ENCODE results near the gene PRKCE.
"Not testable (repeated sequence)": the region's sequence is repeated elsewhere in the genome, so short reads cannot be mapped to it uniquely, and the experiment has no call there.

Gene PRKCE

DNA sequence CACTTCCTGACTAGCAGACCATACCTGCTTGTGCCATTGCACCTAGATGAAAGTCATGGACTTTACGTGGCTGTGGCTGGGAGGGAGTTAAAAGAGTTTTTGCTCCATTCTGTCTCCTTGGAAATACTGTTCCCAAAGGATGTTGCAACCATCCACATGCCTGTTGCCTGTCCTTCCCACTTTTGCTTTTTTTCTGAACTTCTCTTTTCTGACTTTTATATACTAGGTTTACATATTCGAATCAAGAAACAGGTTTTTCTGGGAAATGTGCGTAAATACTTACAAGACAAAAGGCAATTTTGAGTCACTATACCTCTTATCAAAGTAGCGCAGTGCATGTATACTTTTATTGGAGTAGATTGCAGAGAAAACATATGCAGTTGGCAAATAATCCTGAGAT lies 244.8 kb downstream of the PRKCE start:
- DNase-seq, result no peak

DNA sequence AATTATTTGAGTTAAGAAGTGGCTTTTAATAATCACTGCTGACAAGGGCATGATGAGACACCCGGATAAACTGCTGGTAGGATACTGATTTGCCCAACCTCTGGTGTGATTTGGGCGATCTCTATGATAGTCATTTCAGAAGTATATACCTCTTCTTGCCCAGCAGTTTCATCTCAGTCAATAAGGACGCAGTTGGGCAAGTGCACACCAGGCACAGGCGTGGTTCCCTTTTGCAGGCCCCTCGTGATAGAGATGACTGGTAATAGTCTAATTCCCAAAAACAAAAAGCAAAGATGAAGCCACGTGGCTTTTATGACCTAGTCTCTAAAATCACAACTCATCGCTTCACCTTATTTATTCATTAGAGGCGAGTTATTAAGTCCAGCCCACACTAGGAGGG lies 246.4 kb downstream of the PRKCE start:
- no peak for DNase-seq

DNA sequence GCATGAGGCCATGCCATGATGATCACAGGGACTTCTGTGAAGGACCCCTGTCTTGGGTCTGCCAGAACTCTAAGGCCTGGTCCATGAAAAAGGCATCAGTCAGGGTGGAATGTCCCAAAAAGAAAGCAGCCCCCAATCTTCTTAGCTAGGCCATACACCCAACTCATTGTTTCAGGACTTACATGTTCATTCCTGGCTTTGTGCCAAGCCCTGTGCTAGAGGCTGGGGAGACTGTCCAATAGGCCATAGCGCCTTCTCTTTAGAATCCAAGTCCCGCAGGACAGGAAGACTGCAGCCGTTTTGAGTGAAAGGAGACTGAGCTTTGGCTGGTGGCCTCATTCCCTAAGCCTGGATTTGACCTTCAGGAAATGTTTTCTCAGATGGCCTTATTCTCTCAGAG lies 247.3 kb downstream of the PRKCE start:
- no peak for DNase-seq

DNA sequence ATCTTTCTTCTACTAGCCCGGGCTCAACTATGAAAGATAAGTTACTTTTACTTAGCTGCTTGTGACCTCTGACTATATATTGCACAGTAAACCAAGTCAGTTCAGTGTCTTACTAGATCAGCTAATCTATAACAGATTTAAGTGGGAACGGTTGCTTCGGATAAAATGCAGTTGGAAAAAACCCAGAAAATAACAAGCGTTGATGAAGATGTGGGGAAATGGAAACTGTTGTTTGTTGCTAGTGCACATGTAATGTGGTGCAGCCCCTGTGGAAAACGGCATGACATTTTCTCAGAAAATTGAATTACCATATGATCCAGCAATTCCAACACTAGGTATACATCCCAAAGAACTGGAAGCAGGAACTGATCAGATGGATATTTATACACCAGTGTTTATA lies 248.5 kb downstream of the PRKCE start:
- DNase-seq, result no peak

DNA sequence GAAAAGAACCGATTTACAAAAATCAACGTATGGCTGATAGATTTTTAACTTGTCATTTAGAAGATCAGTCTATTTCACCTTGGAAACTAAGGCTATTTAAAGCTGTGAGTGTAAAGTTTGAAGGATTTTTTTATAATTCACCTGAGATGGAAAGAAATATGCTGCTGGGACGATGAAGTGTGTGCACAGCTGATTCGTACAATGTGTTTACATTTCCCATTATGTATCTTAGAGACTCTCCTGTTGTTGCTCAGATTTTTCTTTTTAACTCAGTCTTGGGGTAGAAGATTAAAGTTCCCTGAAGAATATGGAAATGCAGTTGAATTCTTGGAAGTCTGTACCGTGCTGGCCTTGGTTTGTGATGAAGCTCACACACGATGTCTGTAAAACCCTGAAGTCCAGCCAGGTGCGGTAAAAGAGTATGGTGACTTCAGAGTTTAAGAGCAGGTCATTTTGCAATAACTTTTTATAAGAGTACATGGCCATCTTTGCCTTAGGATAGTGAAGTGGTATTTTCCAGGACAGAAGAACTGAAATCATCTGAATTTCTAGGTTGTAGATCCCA lies 250.1 kb downstream of the PRKCE start:
- DNase-seq, result no peak

DNA sequence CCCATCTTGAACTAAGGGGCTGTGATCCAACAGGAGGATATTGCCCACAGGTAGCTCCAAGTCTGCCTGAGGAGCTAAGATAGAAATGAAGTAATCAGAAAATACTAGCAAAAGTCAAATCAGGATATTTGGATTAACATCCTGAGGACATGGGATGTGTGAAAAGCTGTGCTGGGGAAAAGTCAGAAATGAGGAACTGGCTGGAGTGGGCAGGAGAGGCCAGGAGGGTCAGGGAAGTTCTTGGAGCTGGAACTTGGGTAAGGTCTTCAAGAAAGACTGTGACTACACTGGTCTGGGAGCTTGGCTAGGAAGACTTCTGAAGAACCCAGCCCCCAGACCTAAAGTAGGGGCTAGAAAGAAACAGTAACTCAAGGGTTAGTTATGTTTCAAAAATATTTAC lies 250.9 kb downstream of the PRKCE start:
- DNase-seq, result no peak

DNA sequence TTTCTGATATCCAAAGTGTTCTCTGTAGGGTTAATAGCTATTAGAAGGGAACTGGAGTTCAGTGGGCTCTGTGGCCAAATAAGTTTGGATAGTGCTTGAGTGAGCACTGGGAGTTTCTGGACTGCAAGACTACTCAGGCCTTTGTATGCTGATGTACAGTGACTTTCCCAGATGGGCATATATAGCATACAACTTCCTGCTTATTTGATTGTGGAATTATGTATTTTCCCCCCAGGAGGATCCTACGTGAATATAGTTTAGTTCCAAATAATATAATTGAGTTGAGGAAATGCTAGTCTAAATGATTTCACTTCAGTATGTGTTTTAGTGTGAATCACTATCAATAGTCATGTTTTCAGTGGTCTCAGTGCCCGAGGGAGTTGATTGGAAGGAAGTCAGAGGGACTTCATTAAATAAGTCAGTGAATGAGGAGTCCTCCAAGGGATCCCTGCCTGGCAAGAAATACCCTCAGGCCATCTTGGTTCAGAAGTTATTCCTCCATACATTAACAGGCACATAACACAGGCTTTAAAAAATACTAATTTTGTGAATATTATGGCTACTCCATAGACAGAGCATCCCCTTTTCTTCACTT lies 251.4 kb downstream of the PRKCE start:
- DNase-seq, result no peak

DNA sequence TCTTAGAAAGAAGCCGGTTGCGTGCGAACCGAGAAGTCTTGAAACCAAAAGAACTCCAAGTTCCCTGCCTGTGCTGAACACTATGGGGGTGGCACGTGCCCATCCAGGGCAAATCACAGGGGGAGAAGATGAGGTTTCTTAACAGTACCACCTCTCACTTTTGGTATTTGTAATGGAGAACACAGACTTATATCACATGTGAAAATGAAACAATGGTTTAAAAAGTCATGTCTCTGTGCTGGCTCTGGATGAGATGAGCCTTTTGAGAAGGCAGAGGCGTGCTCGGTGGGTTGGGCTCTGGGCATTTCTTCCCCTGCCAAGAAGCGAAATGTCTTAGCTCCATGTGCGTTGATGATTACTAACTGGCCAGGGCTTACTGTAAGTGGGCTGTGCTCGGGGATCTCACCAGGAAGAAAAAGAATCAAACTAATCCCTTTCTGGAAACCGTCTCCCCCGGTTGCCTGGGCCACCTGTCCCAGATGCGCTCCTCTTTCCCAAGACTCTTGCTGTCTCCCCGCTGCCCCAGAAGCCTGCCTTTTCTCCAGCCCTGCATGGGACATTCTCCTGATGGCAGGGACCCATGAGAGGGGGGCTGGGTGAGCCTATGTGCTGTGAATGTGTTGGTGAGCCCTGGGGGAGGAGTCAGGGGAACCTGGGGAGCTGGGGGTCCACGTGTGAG lies 252.9 kb downstream of the PRKCE start:
- no peak for DNase-seq

DNA sequence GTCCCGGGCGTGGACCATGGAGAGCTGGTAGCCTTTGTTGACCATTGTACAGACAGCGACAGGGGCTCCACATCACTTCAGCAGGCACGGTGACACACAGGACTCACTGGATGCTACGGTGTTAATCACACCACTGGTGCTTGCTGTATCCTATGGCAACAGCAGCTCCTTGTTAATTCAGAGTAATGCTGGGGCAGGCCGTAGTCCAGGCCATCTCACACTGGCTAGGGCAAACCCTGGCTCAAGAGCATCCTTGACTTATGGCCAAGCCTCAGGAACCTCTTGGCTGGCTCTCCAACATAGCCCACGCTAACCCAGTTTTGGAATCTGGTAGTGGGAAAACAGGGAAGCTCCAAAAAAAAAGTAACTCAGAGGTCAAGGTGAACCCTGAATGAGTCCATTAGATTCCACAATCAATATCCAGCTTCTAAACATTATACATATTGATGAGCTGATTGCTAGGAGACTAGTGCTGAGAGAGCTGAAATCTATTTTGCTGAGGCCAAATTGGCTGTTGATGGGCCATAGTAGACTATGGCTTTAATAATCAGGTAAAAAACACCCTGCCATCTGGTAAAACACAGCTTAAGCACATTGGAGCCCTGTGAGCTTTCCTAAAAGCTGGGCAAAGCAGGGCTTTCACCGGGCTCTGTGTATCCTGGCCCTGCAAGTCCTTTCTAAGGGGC lies 253.6 kb downstream of the PRKCE start:
- DNase-seq, result no peak

DNA sequence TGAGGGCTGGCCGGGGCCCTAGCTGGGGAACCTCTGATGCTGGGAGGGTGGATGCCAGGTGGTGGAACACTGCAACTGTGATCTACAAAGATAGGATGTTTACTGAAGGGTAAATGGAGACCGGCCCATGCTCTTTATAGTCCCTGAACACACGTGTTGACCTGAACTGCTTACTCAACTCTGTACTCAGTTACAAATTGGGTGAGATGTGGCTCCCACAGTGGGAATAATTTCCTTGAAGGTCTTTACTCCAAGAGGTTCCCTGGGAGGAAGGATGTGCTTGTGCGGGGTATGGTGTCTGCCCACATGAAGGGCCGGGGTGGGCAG lies 254.1 kb downstream of the PRKCE start:
- DNase-seq, result no peak

DNA sequence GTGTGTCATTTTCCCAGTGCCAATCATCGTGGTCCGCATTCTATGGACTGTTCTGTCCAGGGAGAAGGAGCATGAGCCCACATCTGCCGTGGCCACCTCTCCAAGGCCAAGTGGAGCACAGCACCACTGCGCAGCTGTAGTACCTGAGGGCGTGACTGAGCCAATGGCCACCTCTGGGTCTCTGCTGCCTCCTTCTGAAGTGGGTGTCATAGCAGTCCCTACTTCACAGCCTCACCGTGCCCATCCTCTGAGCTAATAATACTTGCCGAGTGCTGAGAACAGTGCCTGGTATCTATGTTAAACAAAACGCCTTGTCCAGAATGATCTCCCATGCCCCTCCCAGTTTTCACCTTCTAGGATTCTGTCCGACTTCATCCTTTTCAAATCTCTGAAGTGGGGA lies 256.1 kb downstream of the PRKCE start:
- no peak for DNase-seq

DNA sequence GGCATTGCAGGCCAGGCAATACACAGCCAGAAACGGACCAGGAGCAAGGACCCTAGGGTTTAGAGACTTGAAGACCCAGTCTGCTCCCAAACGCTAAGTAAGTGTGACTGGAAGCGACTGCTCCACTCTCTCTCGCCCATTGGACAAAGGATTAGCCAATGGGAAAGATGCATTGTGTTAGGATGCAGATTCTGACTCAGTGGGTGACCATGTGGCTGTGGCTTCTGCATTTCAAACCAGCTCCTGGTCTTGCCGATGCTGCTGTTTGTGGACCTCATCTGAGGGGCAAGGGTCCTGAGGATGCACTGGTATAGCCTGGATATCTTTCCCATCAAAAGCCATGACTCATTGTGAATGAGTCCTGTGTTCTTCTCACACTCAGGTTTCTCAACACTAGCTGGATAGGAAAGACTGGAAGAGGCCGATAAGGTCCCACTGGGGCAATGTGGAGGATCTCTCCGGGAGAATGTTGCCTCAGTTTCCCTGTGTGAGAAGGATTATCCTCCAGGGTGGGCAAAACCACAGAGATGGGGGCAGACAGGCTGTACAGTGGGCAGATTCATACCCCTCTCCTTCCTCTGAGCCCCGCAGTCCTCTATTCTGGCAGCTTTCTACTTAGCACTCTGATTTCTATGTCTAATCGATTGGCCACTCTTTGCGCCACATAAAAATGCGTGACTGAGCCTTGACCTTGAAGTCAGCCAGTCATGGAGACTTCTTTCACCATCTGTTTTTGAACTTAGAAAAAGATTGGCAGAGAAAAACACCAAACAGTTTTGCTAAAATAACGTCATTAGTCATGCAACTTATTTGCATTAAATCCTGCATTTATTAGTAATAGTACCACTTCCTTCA lies 257.1 kb downstream of the PRKCE start:
- no peak for DNase-seq

DNA sequence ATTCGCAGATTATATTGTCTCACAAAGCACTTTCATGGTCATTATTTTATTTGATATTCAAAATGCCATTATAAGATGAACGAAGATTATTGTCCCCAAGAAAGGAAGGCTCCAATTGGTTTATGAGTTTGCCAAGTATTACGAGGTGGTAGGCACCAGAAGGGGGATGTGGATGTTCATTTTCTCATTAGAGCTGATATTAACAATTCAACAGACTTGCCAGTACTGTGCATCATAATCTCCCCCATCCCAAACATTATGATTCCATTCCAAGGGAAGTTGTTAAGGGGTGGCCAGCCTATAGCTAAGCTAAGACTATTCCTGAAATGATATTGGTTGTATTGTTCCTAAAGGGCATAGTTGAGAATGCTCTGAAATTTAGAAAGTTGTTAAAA lies 257.7 kb downstream of the PRKCE start:
- DNase-seq, result no peak

DNA sequence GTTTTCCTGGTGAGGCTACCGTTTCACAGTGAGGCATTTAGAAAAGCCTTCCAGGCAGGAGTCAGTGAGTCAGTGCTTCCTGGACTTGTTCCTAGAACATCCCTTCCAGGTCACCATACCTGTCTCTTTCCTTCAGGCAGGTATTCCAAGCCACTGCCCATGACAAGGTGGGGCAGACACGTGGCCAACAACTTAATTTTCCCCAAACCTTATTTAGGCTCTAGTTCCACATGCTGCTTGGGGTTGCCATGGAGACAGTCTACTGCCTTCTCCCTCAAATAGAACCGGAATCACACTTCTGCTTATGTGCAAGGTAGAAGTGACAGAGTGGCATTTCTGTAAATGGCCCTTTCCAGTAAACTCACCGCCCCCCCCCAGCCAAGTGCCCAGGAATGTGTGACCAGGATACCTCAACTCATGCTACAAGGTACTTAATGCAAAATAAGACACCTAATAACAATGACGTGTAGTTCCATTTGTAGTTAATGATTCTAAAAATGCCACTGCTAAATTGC lies 258.3 kb downstream of the PRKCE start:
- no peak for DNase-seq

DNA sequence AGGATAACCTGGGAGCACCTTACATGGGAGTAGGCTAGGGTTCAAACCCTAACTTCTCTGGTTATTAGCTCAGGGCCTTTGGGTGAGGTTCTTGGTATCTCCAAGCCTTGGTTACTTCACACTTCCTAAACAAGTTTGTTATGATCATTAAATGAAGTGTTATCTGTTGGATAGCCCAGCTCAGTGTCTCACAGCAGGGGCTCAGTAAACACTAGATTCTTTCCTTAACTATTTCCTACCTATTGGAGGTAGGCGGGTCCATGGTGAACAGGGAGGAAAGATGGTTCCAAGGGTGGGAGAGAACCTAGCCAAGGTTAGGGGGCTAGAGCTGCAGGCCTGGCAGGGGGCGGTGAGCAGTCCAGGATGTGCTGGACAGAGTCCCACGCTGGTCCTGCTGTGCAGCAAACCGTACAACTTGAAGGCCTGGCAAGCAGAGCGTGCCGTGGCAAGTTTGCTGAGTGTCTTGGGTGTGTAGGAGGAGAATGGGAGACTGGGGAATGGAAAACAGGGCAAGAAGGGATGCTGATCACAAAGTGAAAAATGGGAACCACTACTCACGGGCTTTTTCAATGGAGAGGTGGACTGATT lies 259.1 kb downstream of the PRKCE start:
- DNase-seq, result no peak

DNA sequence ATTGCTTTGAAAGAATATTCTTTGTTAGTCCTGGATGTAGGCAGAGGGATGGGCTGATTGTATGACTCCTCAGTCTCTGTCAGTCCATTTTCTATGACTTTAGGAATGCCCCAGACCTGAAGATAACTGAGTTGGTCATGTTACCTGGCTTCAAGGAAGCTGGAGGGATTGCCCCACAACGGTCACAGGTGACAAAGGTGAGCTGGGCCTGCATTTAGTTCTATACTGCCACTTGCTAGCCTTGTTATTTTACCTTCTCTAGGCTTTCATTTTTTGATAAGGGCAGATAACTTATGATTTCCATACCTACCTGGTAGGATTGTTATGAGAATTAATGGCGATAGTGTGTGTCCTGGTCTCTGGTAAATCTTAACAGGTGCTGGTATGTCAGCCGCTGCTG lies 260.1 kb downstream of the PRKCE start:
- no peak for DNase-seq

DNA sequence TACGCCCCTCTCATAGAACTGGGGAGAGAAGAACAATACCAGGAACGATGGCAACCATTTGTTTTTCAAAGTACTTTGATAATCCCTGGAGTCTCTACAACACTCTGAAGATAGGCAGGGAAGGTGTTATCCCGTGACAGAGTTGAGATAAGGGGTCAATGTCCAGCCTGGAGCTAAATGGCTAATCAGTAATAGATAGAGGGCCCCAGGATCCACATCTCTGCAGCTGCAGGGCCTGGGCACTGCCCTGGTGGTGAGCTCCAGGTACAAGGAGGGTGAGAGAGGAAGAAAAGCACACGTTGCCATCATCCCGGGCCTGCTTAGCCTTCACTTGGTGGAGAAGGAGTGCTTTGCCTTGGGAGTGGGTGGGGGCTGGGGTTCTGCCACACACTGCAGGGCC lies 260.6 kb downstream of the PRKCE start:
- DNase-seq, result no peak

DNA sequence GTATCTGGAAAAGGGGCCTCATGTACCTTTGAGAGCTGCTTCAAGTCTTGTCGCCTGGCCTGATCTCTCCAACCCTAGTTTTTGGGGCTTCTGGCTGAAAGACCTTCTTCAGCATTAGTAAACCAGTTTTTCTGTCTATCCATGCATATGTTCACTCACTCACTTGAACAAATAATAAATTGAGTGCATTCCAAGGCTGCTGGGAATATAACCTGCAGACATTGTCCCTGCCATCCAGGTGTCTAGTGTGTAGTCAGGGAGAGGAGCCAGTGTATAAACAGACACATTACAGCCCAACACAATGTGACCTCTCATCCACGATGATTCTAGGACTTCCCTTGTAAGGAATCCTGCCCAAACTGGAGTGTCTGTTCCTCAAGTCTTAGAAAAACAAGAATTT lies 262.1 kb downstream of the PRKCE start:
- no peak for DNase-seq

DNA sequence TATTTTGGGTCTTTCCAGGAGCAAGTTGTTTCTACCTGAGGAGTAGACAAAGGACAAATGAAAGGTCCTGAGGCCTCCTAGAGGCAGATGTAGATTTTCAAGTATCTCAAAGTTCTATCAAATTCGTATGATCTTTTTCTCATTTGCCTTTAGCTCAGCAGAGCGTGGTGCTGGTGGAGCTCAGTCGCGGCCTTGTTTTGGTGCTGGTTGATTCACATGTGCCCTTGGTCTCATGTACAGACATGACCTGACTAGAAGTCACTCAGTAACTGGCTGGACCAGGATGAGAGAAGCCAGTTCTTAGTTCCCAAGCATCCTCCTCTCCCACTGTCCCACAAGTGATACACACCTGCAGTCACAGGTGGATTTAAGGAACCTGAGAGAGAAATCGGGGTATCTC lies 264.0 kb downstream of the PRKCE start:
- DNase-seq, result no peak

DNA sequence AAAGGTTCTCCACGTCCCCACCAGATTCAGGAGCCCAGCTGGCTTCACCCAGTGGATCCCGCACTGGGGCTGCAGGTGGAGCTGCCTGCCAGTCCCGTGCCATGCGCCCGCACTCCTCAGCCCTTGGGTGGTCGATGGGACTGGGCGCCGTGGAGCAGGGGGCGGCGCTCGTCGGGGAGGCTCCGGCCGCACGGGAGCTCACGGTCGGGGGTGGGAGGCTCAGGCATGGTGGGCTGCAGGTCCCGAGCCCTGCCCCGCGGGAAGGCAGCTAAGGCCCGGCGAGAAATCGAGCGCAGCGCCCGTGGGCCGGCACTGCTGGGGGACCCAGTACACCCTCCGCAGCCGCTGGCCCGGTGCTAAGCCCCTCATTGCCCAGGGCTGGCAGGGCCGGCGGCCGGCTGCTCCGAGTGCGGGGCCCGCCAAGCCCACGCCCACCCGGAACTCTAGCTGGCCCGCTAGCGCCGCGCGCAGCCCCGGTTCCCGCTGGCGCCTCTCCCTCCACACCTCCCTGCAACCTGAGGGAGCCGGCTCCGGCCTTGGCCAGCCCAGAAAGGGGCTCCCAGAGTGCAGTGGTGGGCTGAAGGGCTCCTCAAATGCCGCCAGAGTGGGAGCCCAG lies 266.2 kb downstream of the PRKCE start:
- DNase-seq, result not testable (repeated sequence)

DNA sequence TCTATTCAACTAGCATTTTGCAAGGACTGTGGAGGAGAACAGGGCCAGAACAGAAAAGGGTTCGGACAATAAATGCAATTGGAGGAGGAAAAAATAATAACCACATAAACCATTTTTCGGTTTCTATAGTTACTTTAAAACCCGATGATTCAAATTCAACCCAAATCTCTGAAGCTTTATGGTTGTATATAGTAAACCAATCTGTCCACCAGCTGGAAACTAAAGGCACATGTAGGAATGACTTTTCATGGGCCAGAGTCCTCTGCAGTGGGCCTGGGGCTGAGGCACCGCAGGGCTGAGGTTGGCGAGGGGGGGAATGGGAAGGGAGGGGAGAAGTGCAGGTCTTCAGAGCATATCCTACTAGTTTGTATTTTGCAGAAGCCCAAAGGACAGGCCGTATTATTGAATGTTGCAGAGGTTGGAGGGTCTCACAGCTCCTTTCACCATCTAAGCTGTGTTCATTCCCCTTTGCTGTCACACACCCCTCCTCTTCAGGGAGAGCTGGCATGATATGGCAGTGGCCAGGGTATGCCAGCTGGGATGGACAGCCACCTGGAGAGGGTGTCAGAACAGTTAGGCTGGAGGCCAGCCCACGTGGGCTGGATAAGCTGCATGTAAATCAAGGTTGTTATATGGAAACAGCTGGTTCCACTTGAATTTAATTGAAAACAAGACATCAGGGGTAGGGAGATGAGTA lies 267.1 kb downstream of the PRKCE start:
- no peak for DNase-seq

DNA sequence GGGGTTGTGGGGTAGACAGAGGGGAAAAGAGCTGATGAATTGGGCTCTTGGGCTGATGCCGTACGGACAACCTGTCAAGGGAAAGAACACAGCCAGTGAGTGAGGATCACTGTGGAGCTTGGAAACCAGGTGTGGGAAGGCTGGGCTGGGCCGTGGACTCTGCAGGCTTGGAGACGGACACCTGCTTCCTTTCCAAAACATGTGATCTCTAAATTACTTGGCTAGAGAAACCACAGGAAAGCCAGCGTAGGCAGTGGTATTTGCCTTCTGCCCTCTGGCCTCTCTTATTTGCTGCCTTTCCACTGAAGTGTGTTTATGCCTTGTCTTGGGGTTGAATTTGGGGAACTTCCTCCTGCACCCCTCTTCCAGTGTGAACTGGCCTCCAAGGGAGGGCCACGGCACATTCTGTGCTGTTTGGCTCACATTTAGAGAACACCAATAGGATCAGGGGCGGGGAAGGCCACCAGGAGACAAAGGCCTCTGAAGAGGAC lies 267.7 kb downstream of the PRKCE start:
- no peak for DNase-seq
